Measurements from ENCODE around the gene ABHD3. TPM values are rescaled to one million over a fixed set of nuclear protein-coding genes. Genes with fewer than 3 reads are reported as not detected.
"Not testable (repeated sequence)": the region's sequence is repeated elsewhere in the genome, so short reads cannot be mapped to it uniquely, and the experiment has no call there.

The ABHD3 gene
- total and polyA plus RNA-seq, 11 donors, result 2.1 to 15.6 (median 4.8) TPM

DNA sequence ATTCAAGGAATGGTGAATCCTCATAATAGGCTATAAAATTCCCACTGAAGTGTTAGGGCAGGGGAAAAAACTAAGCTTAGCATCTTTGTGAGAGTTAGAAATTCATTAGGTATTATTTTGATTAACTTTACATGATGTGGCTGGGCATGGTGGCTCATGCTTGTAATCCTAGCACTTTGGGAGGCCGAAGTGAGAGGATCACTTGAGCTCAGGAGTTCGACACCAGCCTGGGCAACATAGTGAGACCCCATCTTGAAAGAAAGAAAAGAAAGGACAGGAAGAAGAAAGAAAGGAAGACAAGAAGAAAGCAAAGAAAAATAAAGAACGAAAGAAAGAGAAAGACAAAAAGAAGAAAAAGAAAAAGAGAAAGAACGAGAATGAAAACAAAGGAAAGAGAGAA lies 52.5 kb downstream of the ABHD3 start:
- TF ChIP-seq POLR2A (IDR thresholded peaks at IDR 0.05), result no peak
- TF ChIP-seq, protein P1, sequence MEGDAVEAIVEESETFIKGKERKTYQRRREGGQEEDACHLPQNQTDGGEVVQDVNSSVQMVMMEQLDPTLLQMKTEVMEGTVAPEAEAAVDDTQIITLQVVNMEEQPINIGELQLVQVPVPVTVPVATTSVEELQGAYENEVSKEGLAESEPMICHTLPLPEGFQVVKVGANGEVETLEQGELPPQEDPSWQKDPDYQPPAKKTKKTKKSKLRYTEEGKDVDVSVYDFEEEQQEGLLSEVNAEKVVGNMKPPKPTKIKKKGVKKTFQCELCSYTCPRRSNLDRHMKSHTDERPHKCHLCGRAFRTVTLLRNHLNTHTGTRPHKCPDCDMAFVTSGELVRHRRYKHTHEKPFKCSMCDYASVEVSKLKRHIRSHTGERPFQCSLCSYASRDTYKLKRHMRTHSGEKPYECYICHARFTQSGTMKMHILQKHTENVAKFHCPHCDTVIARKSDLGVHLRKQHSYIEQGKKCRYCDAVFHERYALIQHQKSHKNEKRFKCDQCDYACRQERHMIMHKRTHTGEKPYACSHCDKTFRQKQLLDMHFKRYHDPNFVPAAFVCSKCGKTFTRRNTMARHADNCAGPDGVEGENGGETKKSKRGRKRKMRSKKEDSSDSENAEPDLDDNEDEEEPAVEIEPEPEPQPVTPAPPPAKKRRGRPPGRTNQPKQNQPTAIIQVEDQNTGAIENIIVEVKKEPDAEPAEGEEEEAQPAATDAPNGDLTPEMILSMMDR (IDR thresholded peaks at IDR 0.05), result no peak
- Histone ChIP-seq H3K4me1 (no peaks in the 10 kb centered on the region), H3K36me3 (peaks cover 0 to 31% (median 8%) of the 10 kb centered on the region in 9 donors), H3K4me3 (no peak overlapping the region), H3K9me3 (no peaks in the 10 kb centered on the region), H3K27ac (no peak overlapping the region), H3K27me3 (no peaks in the 10 kb centered on the region)
- DNase-seq (no peak), ATAC-seq (no peak)
- intact Hi-C loops (cut with DNase I), result no loop called here
- 97 to 99% (median 97%) methylated on average over 4 of the region's 4 CpGs for WGBS, 4 donors

DNA sequence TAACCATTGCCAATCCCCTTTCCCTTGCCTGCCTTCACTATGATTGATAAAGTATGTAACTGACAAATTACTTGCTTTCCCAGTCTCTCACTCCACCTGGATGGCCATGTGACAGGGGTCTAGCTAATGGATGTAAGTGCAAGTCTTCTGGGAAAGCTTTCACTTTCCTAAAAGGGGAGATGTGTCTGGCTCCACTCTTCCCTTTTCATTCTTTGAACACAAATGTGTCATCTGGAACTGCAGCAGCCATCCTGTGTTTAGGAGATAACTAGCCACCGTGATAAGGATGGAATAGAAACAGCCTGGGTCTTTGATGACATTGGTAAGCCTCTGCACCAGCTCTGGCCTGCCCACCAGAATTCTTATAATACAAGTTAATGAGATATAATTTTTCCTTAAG lies 54.3 kb downstream of the ABHD3 start:
- no peaks in the 10 kb centered on the region for H3K27me3 ChIP-seq
- peaks cover 0 to 14% (median 0%) of the 10 kb centered on the region in 9 donors for H3K36me3 ChIP-seq
- TF ChIP-seq POLR2A (IDR thresholded peaks at IDR 0.05), result no peak
- TF ChIP-seq, protein P1 (IDR thresholded peaks at IDR 0.05), result no peak
- no peak overlapping the region for H3K27ac ChIP-seq
- H3K4me3 ChIP-seq, result no peak overlapping the region
- intact Hi-C loops (cut with DNase I), result no loop called here
- DNase-seq (no peak), ATAC-seq (no peak)
- no peaks in the 10 kb centered on the region for H3K4me1 ChIP-seq
- 30 to 45% (median 41%) methylated on average over 1 of the region's 1 CpG for WGBS, 4 donors
- H3K9me3 ChIP-seq, result no peaks in the 10 kb centered on the region

DNA sequence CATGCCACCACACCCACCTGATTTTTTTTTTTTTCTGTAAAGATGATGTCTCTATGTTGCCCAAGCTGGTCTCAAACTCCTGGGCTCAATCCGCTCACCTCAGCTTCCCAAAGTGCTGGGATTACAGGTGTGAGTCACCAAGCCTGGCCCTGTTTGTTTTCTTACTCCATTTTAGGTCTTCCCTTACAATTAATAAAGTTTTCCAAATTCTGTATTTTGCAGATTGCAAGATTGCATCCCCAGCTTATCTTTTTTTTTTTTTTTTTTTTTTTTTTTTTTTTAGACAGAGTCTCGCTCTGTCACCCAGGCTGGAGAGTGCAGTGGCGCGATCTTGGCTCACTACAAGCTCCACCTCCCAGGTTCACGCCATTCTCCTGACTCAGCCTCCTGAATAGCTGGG lies 64.2 kb downstream of the ABHD3 start:
- H3K4me3 ChIP-seq; DNase-seq; H3K27me3 ChIP-seq; H3K27ac ChIP-seq; intact Hi-C loops (cut with DNase I); H3K4me1 ChIP-seq; H3K36me3 ChIP-seq; ATAC-seq; H3K9me3 ChIP-seq: not testable (repeated sequence)
- WGBS, 4 donors, result 99% methylated on average over 5 of the region's 5 CpGs

DNA sequence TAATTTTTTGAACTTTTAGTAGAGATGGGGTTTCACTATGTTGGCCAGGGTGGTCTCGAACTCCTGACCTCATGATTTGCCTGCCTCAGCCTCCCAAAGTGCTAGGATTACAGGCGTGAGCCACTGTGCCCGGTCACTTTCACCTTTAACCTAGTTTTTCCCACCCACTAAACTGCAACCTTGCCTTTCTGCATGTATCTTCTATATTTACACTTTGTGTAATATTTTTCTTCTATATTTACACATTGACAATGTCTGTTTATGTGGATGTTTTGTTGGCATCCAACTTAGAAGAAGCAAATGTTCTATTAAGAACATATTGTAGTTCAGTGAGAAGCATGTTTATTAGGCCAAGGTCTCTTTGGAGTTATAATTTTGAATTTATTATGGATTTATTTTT lies 65.8 kb downstream of the ABHD3 start:
- TF ChIP-seq POLR2A (IDR thresholded peaks at IDR 0.05), result no peak
- TF ChIP-seq, protein P1 (IDR thresholded peaks at IDR 0.05), result no peak
- WGBS, 4 donors, result 89 to 97% (median 93%) methylated on average over 3 of the region's 3 CpGs
- ATAC-seq (no peak), DNase-seq (no peak)
- Histone ChIP-seq H3K27ac (no peak overlapping the region), H3K4me3 (no peak overlapping the region), H3K36me3 (peaks cover 0 to 14% (median 0%) of the 10 kb centered on the region in 9 donors), H3K4me1 (no peaks in the 10 kb centered on the region), H3K9me3 (no peaks in the 10 kb centered on the region), H3K27me3 (no peaks in the 10 kb centered on the region)
- intact Hi-C loops (cut with DNase I), result loop anchor here in 1 of 10 donors (10.0 kb wide), 1 partner anchor 46 kb away; no protein-coding TSS in a partner anchor

DNA sequence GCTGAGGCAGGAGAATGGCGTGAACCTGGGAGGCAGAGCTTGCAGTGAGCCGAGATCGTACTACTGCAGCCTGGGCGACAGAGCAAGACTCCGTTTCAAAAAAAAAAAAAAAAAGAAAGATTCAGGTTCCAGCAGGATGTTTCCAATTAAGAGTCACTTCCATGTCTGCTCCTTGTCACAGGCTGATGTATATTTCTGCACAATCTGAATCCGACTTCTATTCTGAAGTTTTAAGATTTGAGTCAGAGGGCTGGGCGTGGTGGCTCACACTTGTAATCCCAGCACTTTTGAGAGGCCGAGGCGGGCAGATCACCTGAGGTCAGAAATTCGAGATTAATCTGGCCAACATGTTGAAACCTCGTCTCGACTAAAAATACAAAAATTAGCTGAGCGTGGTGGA lies 67.8 kb downstream of the ABHD3 start:
- Histone ChIP-seq H3K4me1 (no peaks in the 10 kb centered on the region), H3K27ac (no peak overlapping the region), H3K4me3 (no peak overlapping the region), H3K27me3 (no peaks in the 10 kb centered on the region), H3K9me3 (no peaks in the 10 kb centered on the region), H3K36me3 (peaks cover 0 to 25% (median 8%) of the 10 kb centered on the region in 9 donors)
- no peak for TF ChIP-seq POLR2A (IDR thresholded peaks at IDR 0.05)
- TF ChIP-seq, protein P1 (IDR thresholded peaks at IDR 0.05), result no peak
- DNase-seq (no peak), ATAC-seq (no peak)
- 93 to 95% (median 94%) methylated on average over 13 of the region's 13 CpGs for WGBS, 4 donors
- intact Hi-C loops (cut with DNase I), result loop anchor here in 1 of 10 donors (10.0 kb wide), 1 partner anchor 48 kb away; no protein-coding TSS in a partner anchor

Measured in heart left ventricle (tissue), 16 donors.